Measurements from ENCODE around the gene CLDND1. TPM values are rescaled to one million over a fixed set of nuclear protein-coding genes. Genes with fewer than 3 reads are reported as not detected.

CLDND1 gene
- total RNA-seq, 1 experiment from 2014 or later, result 90.7 TPM

DNA sequence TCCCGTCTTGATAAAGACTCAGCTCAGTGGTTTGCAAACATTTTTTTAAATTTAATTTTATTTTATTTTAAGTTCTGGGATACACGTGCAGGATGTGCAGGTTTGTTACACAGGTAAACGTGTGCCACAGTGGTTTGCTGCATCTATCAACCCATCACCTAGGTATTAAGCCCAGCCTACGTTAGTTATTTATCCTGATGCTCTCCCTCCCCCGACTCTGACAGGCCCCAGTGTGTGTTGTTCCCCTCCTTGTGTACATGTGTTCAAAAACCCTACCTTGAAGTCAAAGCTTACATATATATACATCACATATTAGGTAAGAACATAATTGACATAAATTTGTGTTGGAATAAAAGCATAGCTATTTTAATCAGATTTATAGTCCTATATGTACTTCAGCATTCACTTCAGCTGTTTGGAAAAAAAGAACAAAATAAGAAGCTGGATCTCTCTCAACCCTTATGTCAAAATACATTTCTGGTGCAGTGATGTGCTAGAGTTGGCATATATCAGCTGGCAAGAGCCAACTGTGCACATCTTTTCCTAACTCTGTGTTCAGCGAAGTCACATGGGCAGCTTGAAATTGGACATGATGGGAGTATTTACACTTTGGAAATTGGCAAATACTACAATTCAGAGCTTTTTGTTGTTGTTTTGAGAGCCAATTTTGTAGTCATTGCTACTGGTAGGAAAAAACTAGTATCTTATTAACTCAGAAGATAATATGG, 35.6 kb upstream of the CLDND1 start:
- Histone ChIP-seq H3K27ac (ENCODE audit: low read depth, low read length, poor library complexity, severe bottlenecking) (no peak overlapping the region), H3K4me3 (ENCODE audit: low read depth, low read length, poor library complexity, severe bottlenecking) (no peak overlapping the region), H3K36me3 (ENCODE audit: insufficient read depth, low read length, poor library complexity, severe bottlenecking) (no peaks in the 10 kb centered on the region), H3K9me3 (ENCODE audit: low read depth, low read length, poor library complexity, severe bottlenecking) (no peaks in the 10 kb centered on the region), H3K4me1 (ENCODE audit: insufficient read depth, low read length, poor library complexity, severe bottlenecking) (no peaks in the 10 kb centered on the region), H3K27me3 (replicated peaks; ENCODE audit: insufficient read depth, low read depth, low read length, poor library complexity) (peaks cover 36% of the 10 kb centered on the region)
- CTCF ChIA-PET, result no interaction called here
- DNase-seq (ENCODE audit: low spot score), result no peak
- POLR2A ChIA-PET (ENCODE audit: low non-redundant PET), result no interaction called here
- TF ChIP-seq, protein P1, sequence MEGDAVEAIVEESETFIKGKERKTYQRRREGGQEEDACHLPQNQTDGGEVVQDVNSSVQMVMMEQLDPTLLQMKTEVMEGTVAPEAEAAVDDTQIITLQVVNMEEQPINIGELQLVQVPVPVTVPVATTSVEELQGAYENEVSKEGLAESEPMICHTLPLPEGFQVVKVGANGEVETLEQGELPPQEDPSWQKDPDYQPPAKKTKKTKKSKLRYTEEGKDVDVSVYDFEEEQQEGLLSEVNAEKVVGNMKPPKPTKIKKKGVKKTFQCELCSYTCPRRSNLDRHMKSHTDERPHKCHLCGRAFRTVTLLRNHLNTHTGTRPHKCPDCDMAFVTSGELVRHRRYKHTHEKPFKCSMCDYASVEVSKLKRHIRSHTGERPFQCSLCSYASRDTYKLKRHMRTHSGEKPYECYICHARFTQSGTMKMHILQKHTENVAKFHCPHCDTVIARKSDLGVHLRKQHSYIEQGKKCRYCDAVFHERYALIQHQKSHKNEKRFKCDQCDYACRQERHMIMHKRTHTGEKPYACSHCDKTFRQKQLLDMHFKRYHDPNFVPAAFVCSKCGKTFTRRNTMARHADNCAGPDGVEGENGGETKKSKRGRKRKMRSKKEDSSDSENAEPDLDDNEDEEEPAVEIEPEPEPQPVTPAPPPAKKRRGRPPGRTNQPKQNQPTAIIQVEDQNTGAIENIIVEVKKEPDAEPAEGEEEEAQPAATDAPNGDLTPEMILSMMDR (conservative IDR thresholded peaks at IDR 0.05; ENCODE audit: low read depth, low read length), result no peak
- TF ChIP-seq EZH2 (IDR thresholded peaks at IDR 0.05; ENCODE audit: borderline replicate concordance, low read depth, low read length, poor library complexity, severe bottlenecking), result no peak
- no TSS peak for BruUV-seq (replicated peaks)
- intact Hi-C loops (cut with micrococcal nuclease; ENCODE audit: unreplicated experiment), result no loop called here

DNA sequence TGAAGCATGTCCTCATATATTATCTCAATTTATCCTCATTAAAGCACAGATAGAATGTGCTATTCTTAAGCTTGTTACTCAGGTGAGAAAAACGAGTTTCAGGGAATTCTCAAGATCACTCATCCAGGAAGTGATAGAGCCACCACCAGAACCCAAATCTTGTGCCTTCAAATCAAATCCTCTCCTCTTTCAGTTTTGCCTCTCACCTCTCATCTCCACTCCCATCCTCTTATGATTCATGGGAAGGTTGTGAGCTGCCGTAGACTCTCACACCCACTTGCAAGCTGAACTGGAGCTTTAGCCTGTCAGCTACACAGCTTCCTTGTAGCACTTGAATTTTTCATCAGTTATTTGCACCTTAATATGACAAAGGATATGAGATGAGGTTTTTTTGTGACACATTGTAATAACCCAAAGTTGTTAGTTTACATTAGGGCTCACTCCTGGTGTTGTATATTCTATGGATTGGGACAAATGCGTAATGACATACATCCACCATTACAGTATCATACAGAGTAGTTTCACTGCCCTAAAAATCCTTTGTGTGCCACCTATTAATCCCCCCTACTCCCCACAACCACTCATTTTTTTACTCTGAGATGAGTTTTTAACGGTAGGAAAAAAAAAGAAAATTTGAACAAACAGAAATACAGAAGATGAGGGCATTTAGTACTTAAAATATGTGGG, 34.8 kb upstream of the CLDND1 start:
- TF ChIP-seq EZH2 (IDR thresholded peaks at IDR 0.05; ENCODE audit: borderline replicate concordance, low read depth, low read length, poor library complexity, severe bottlenecking), result no peak
- TF ChIP-seq, protein P1 (conservative IDR thresholded peaks at IDR 0.05; ENCODE audit: low read depth, low read length), result no peak
- no peaks in the 10 kb centered on the region for H3K9me3 ChIP-seq (ENCODE audit: low read depth, low read length, poor library complexity, severe bottlenecking)
- H3K36me3 ChIP-seq (ENCODE audit: insufficient read depth, low read length, poor library complexity, severe bottlenecking), result no peaks in the 10 kb centered on the region
- BruUV-seq (replicated peaks), result no TSS peak
- peaks cover 40% of the 10 kb centered on the region for H3K27me3 ChIP-seq (replicated peaks; ENCODE audit: insufficient read depth, low read depth, low read length, poor library complexity)
- H3K4me3 ChIP-seq (ENCODE audit: low read depth, low read length, poor library complexity, severe bottlenecking), result no peak overlapping the region
- no peak for DNase-seq (ENCODE audit: low spot score)
- ChIA-PET POLR2A (ENCODE audit: low non-redundant PET) (no interaction called here), CTCF (no interaction called here)
- H3K27ac ChIP-seq (ENCODE audit: low read depth, low read length, poor library complexity, severe bottlenecking), result no peak overlapping the region
- no peaks in the 10 kb centered on the region for H3K4me1 ChIP-seq (ENCODE audit: insufficient read depth, low read length, poor library complexity, severe bottlenecking)
- intact Hi-C loops (cut with micrococcal nuclease; ENCODE audit: unreplicated experiment), result no loop called here

DNA sequence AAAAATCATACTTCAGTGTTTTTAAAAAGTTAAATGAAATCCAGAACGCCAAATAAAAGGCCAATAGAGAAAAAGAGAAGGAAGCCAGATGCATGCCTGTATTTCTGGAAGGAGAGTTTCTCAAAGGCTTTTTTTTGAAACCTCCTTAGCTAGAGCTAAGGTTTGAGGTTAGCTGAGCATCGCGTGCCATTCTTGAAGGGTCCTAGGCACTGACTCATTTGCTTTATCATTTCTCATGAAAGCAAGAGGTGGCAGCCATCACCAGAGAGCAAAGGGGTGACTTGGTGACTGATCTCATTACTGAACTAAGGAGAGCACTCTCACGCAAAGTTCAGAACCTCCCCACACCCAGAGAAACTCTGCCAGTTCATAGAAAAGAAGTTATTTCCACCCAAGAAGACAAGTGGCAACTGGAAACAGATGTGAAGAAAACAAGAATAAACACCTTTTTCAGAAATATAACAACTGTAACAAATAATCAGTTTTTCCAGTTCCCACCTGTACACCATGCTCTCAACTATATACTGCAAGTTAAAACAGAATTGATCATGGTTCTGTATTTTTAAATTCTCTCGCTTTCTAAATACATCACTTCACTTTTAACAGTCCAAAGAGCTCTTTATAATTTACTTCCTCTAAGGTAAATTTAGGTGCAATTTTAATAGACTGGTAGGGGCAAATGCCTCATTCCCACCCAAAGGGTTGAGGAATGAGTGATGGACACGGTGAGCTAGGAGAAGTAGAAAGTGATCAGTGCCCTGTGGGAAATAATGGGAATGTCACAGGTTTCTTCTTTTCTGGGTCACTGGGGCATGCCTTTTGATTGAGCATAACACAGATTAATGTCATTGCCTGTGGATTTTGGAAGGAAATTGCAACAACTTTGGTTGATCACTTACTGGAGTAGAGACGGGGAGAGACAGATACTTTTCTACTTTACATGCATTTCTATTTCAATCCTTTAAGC, 33.7 kb upstream of the CLDND1 start:
- peaks cover 40% of the 10 kb centered on the region for H3K27me3 ChIP-seq (replicated peaks; ENCODE audit: insufficient read depth, low read depth, low read length, poor library complexity)
- no peak overlapping the region for H3K27ac ChIP-seq (ENCODE audit: low read depth, low read length, poor library complexity, severe bottlenecking)
- intact Hi-C loops (cut with micrococcal nuclease; ENCODE audit: unreplicated experiment), result no loop called here
- no TSS peak for BruUV-seq (replicated peaks)
- no peak overlapping the region for H3K4me3 ChIP-seq (ENCODE audit: low read depth, low read length, poor library complexity, severe bottlenecking)
- no peaks in the 10 kb centered on the region for H3K36me3 ChIP-seq (ENCODE audit: insufficient read depth, low read length, poor library complexity, severe bottlenecking)
- no peaks in the 10 kb centered on the region for H3K4me1 ChIP-seq (ENCODE audit: insufficient read depth, low read length, poor library complexity, severe bottlenecking)
- ChIA-PET POLR2A (ENCODE audit: low non-redundant PET) (no interaction called here), CTCF (no interaction called here)
- no peak for DNase-seq (ENCODE audit: low spot score)
- H3K9me3 ChIP-seq (ENCODE audit: low read depth, low read length, poor library complexity, severe bottlenecking), result no peaks in the 10 kb centered on the region
- TF ChIP-seq, protein P1 (conservative IDR thresholded peaks at IDR 0.05; ENCODE audit: low read depth, low read length), result no peak

Measured in A673 (cell line).